Measurements from ENCODE around the gene PTH2.
"Not testable (repeated sequence)": the region's sequence is repeated elsewhere in the genome, so short reads cannot be mapped to it uniquely, and the experiment has no call there.

The PTH2 gene

GRCh38 chr19:49382639-49383038, 40.6 kb downstream of the PTH2 start:
- DNase-seq (ENCODE audit: low read depth, low spot score), result no peak

DNA sequence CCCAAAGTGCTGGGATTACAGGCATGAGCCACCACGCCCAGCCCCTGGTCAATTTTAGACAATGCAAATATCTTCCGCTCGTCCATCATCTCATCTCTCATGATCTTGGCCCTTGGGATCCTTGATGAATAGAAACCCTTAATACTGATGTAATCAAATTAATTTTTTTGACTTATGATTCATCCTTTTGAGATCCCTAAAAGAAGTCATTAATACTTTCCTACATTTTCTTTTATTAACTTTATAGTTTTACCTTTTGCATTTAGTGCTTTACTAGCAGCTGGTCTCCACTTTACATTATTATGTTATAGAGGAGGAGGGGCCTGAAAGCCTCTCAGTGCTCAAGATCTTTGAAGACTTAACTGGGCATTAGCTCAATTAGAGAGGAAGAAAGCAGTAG, 42.9 kb downstream of the PTH2 start:
- DNase-seq (ENCODE audit: low read depth, low spot score), result no peak

- DNase-seq (ENCODE audit: low read depth, low spot score), result no peak
These were observed 44.7 kb downstream of the PTH2 start for GRCh38 chr19:49378512-49378911.

DNA sequence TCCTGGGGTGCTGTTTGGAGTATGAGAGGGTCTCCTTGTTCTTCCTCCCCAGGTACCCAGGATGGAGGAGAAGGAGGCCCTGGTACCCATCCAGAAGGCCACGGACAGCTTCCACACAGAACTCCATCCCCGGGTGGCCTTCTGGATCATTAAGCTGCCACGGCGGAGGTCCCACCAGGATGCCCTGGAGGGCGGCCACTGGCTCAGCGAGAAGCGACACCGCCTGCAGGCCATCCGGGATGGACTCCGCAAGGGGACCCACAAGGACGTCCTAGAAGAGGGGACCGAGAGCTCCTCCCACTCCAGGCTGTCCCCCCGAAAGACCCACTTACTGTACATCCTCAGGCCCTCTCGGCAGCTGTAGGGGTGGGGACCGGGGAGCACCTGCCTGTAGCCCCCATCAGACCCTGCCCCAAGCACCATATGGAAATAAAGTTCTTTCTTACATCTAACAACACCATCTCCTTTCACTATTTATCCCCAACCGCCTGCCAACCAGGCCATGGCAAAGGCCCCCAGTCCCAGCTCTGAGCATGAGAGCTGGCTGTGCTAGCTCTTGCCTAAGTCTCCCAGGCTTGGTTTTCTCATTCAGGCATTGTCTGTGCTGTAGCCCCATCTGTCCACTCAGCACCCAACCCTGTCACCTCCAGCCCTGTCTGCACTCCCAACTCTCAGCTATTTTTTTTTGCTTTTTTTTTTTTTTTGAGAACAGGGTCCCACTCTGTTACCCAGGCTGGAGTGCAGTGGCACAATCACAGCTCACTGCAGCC, 48.4 kb downstream of the PTH2 start:
- no peak for DNase-seq (ENCODE audit: low read depth, low spot score)

GRCh38 chr19:49373174-49373573, 50.1 kb downstream of the PTH2 start:
- DNase-seq (ENCODE audit: low read depth, low spot score), result not testable (repeated sequence)
